ENCODE measurements around the gene LMOD3. TPM values are rescaled to one million over a fixed set of nuclear protein-coding genes. Genes with fewer than 3 reads are reported as not detected.

LMOD3 gene
- total RNA-seq, 2 experiments from 2014 or later: not detected

DNA sequence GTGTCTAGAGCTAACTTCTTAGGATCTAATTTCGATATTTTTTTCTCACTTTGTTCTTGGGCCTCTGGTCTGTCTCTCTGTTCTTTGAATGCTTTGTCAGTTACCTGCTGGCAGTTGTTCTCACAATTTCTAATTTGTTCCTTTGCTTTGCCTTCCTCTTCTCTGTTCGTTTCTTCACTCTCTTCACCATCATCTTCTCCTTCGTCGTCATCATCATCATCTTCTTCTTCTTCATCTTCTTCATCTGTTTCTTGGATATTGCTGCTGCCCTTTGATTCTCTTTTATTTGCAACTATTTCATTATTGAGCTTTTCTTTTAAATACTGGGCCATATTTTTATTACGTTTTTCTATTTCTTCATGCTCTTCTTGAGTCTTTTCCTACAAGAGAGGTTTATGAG, 2.7 kb downstream of the LMOD3 start:
- DNase-seq: no peak
- Mint-ChIP-seq H3K27ac (no peak overlapping the region), H3K4me3 (no peak overlapping the region), H3K9me3 (no peaks in the 10 kb centered on the region), H3K4me1 (peaks cover 5% of the 10 kb centered on the region), H3K27me3 (no peaks in the 10 kb centered on the region), H3K36me3 (ENCODE audit: low read depth) (no peaks in the 10 kb centered on the region)
- ChIA-PET POLR2A (no interaction called here), CTCF (interaction anchor here (0.5 to 2.4 kb wide), 6 partner anchors 11 to 187 kb away, joined by 3 to 11 read pairs (median 3); no protein-coding TSS in a partner anchor)

- H3K27ac Mint-ChIP-seq: no peak overlapping the region
- no peaks in the 10 kb centered on the region for H3K9me3 Mint-ChIP-seq
- CTCF ChIA-PET: interaction anchor here (1.0 to 2.4 kb wide), 3 partner anchors 11 to 187 kb away, joined by 3 to 11 read pairs (median 5); no protein-coding TSS in a partner anchor
- H3K27me3 Mint-ChIP-seq: no peaks in the 10 kb centered on the region
- peaks cover 5% of the 10 kb centered on the region for H3K4me1 Mint-ChIP-seq
- no peaks in the 10 kb centered on the region for H3K36me3 Mint-ChIP-seq (ENCODE audit: low read depth)
- no peak overlapping the region for H3K4me3 Mint-ChIP-seq
- POLR2A ChIA-PET: no interaction called here
- no peak for DNase-seq
Measured at GRCh38 chr3:69119138-69119537, 3.3 kb downstream of the LMOD3 start.

GRCh38 chr3:69118555-69118954, 3.8 kb downstream of the LMOD3 start:
- ChIA-PET POLR2A (no interaction called here), CTCF (interaction anchor here (1.0 to 1.6 kb wide), 2 partner anchors 10 to 188 kb away, joined by 3 to 5 read pairs; no protein-coding TSS in a partner anchor)
- Mint-ChIP-seq H3K9me3 (no peaks in the 10 kb centered on the region), H3K36me3 (ENCODE audit: low read depth) (no peaks in the 10 kb centered on the region), H3K27me3 (no peaks in the 10 kb centered on the region), H3K27ac (no peak overlapping the region), H3K4me3 (no peak overlapping the region), H3K4me1 (peaks cover 5% of the 10 kb centered on the region)
- DNase-seq: no peak

GRCh38 chr3:69116897-69117296, 5.5 kb downstream of the LMOD3 start:
- H3K4me1 Mint-ChIP-seq: peaks cover 5% of the 10 kb centered on the region
- no peaks in the 10 kb centered on the region for H3K36me3 Mint-ChIP-seq (ENCODE audit: low read depth)
- H3K4me3 Mint-ChIP-seq: no peak overlapping the region
- no peak for DNase-seq
- ChIA-PET POLR2A (no interaction called here), CTCF (interaction anchor here (0.6 kb wide), 1 partner anchor 59 kb away, joined by 6 read pairs; no protein-coding TSS in a partner anchor)
- H3K27ac Mint-ChIP-seq: no peak overlapping the region
- no peaks in the 10 kb centered on the region for H3K27me3 Mint-ChIP-seq
- no peaks in the 10 kb centered on the region for H3K9me3 Mint-ChIP-seq

DNA sequence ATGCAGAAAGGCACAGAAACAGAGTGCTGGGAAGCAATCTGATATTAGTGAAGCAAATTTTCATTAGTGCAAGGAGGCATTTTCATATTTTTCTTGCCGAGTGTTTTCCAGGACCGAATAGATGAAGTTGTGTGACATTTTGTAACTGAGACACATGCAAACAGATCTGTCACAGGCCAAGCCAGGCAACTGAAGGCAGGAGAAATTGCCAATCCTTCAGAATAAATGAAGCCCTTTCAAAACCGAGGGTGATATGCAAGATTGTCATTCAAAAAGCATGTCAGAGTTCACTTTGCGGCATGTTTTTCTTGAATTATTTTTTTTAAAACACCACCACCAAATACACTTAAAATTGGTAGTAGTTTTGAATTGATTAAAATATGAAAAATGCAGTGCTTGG, 6.2 kb downstream of the LMOD3 start:
- no peaks in the 10 kb centered on the region for H3K9me3 Mint-ChIP-seq
- no peak overlapping the region for H3K4me3 Mint-ChIP-seq
- peaks cover 5% of the 10 kb centered on the region for H3K4me1 Mint-ChIP-seq
- no peak overlapping the region for H3K27ac Mint-ChIP-seq
- POLR2A ChIA-PET: no interaction called here
- H3K27me3 Mint-ChIP-seq: no peaks in the 10 kb centered on the region
- CTCF ChIA-PET: no interaction called here
- no peak for DNase-seq
- H3K36me3 Mint-ChIP-seq (ENCODE audit: low read depth): no peaks in the 10 kb centered on the region

GRCh38 chr3:69115731-69116130, 6.7 kb downstream of the LMOD3 start:
- no peaks in the 10 kb centered on the region for H3K36me3 Mint-ChIP-seq (ENCODE audit: low read depth)
- ChIA-PET POLR2A (no interaction called here), CTCF (no interaction called here)
- H3K9me3 Mint-ChIP-seq: no peaks in the 10 kb centered on the region
- no peak for DNase-seq
- no peak overlapping the region for H3K4me3 Mint-ChIP-seq
- H3K4me1 Mint-ChIP-seq: peaks cover under 1% of the 10 kb centered on the region
- H3K27me3 Mint-ChIP-seq: no peaks in the 10 kb centered on the region
- no peak overlapping the region for H3K27ac Mint-ChIP-seq

- no peak for DNase-seq
- Mint-ChIP-seq H3K4me1 (no peaks in the 10 kb centered on the region), H3K36me3 (ENCODE audit: low read depth) (no peaks in the 10 kb centered on the region), H3K9me3 (no peaks in the 10 kb centered on the region), H3K27ac (no peak overlapping the region), H3K27me3 (no peaks in the 10 kb centered on the region), H3K4me3 (no peak overlapping the region)
- ChIA-PET CTCF (interaction anchor here (0.5 to 1.6 kb wide), 4 partner anchors 12 to 197 kb away, joined by 3 to 4 read pairs (median 3); no protein-coding TSS in a partner anchor), POLR2A (interaction anchor here (0.7 kb wide), 1 partner anchor 198 kb away, joined by 5 read pairs; no protein-coding TSS in a partner anchor)
Measured at GRCh38 chr3:69113536-69113935, 8.9 kb downstream of the LMOD3 start.

GRCh38 chr3:69110941-69111546, 11.4 kb downstream of the LMOD3 start:
- no peak overlapping the region for H3K27ac Mint-ChIP-seq
- no peak overlapping the region for H3K4me3 Mint-ChIP-seq
- ChIA-PET POLR2A (no interaction called here), CTCF (no interaction called here)
- H3K9me3 Mint-ChIP-seq: no peaks in the 10 kb centered on the region
- peaks cover 8% of the 10 kb centered on the region for H3K36me3 Mint-ChIP-seq (ENCODE audit: low read depth)
- peaks cover 1% of the 10 kb centered on the region for H3K4me1 Mint-ChIP-seq
- no peaks in the 10 kb centered on the region for H3K27me3 Mint-ChIP-seq
- DNase-seq: no peak

GRCh38 chr3:69108811-69109210, 13.6 kb downstream of the LMOD3 start:
- H3K4me3 Mint-ChIP-seq: no peak overlapping the region
- no peak for DNase-seq
- no peaks in the 10 kb centered on the region for H3K9me3 Mint-ChIP-seq
- peaks cover 15% of the 10 kb centered on the region for H3K4me1 Mint-ChIP-seq
- H3K36me3 Mint-ChIP-seq (ENCODE audit: low read depth): peaks cover 28% of the 10 kb centered on the region
- no peaks in the 10 kb centered on the region for H3K27me3 Mint-ChIP-seq
- no peak overlapping the region for H3K27ac Mint-ChIP-seq
- CTCF ChIA-PET: interaction anchor here (0.7 to 1.6 kb wide), 3 partner anchors 10 to 12 kb away, joined by 3 to 4 read pairs (median 3); no protein-coding TSS in a partner anchor
- POLR2A ChIA-PET: no interaction called here

GRCh38 chr3:69107841-69108240, 14.6 kb downstream of the LMOD3 start:
- Mint-ChIP-seq H3K4me3 (no peak overlapping the region), H3K27ac (peak overlapping the region; percentile 1), H3K27me3 (no peaks in the 10 kb centered on the region), H3K9me3 (no peaks in the 10 kb centered on the region), H3K4me1 (peaks cover 24% of the 10 kb centered on the region), H3K36me3 (ENCODE audit: low read depth) (peaks cover 35% of the 10 kb centered on the region)
- CTCF ChIA-PET: interaction anchor here (0.6 to 1.5 kb wide), 3 partner anchors 11 to 26 kb away, joined by 3 read pairs; no protein-coding TSS in a partner anchor
- POLR2A ChIA-PET: no interaction called here
- DNase-seq: no peak

DNA sequence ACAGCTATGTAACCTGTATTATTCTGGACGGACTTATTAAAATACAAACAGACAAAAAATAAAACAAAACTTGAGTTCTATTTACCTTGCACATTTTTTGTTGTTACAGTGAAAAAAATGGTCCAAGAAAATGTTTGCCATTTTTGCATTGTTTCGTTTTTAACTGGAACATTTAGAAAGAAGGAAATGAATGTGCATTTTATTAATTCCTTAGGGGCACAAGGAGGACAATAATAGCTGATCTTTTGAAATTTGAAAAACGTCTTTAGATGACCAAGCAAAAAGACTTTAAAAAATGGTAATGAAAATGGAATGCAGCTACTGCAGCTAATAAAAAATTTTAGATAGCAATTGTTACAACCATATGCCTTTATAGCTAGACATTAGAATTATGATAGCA, 17.1 kb downstream of the LMOD3 start:
- no peak for DNase-seq
- Mint-ChIP-seq H3K4me1 (peaks cover 34% of the 10 kb centered on the region), H3K9me3 (no peaks in the 10 kb centered on the region), H3K27ac (no peak overlapping the region), H3K36me3 (ENCODE audit: low read depth) (peaks cover 52% of the 10 kb centered on the region), H3K27me3 (no peaks in the 10 kb centered on the region), H3K4me3 (no peak overlapping the region)
- POLR2A ChIA-PET: no interaction called here
- CTCF ChIA-PET: interaction anchor here (0.9 to 1.2 kb wide), 4 partner anchors 14 to 57 kb away, joined by 3 to 4 read pairs (median 3); no protein-coding TSS in a partner anchor

GRCh38 chr3:69104586-69104985, 17.8 kb downstream of the LMOD3 start:
- Mint-ChIP-seq H3K4me1 (peaks cover 37% of the 10 kb centered on the region), H3K36me3 (ENCODE audit: low read depth) (peaks cover 60% of the 10 kb centered on the region), H3K4me3 (no peak overlapping the region), H3K27me3 (no peaks in the 10 kb centered on the region), H3K27ac (no peak overlapping the region), H3K9me3 (no peaks in the 10 kb centered on the region)
- ChIA-PET POLR2A (no interaction called here), CTCF (interaction anchor here (0.9 to 1.2 kb wide), 2 partner anchors 15 to 57 kb away, joined by 3 to 4 read pairs; no protein-coding TSS in a partner anchor)
- no peak for DNase-seq

DNA sequence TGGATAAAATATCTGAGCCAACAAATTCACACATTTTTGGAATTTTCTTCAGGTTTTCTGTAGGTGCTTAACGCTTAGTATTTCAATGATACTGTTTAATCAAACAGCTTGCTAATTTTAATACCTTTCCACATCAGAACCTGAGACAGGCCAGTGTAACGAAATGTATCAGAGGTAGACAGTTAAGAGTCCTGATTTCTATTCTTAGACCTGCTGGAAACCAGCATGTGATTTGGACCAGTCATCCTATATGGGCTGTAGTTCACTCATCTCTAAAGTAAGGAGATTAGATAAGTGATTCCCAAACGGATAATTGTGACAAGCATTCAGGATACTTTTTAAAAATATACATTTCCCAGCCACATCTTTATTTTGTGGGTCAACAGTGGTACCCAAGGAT, 19.3 kb downstream of the LMOD3 start:
- Mint-ChIP-seq H3K4me1 (peaks cover 42% of the 10 kb centered on the region), H3K4me3 (no peak overlapping the region), H3K9me3 (no peaks in the 10 kb centered on the region), H3K36me3 (ENCODE audit: low read depth) (peaks cover 65% of the 10 kb centered on the region), H3K27ac (no peak overlapping the region), H3K27me3 (no peaks in the 10 kb centered on the region)
- CTCF ChIA-PET: no interaction called here
- POLR2A ChIA-PET: no interaction called here
- no peak for DNase-seq

Measured in activated CD4-positive, alpha-beta T cell treated with anti-CD3 and anti-CD28 coated beads, Interleukin-2, amount 10 ng/mL, durations not matched to agents 7 days and 5 days (primary cell).